Stimulated activated CD4-positive, alpha-beta T cell treated with anti-CD3 and anti-CD28 coated beads, Interleukin-1b, Interleukin-23, amount 100 ng/mL, for 48 hours (primary cell): ENCODE measurements around the gene MS4A8.
"Not testable (repeated sequence)": the region's sequence is repeated elsewhere in the genome, so short reads cannot be mapped to it uniquely, and the experiment has no call there.

Source experiments
- DNase-seq: peaks from one replicate; pipeline ENCODE4 v3.0.0-alpha.2; 2020

MS4A8 gene

GRCh38 chr11:60725592-60725991 lies 26.2 kb downstream of the MS4A8 start:
- DNase-seq = no peak

- no peak for DNase-seq
These were observed 32.2 kb downstream of the MS4A8 start for GRCh38 chr11:60731586-60731985.

- no peak for DNase-seq
These were observed 34.9 kb downstream of the MS4A8 start for GRCh38 chr11:60734279-60734678.

- DNase-seq = no peak
These were observed 39.7 kb downstream of the MS4A8 start for GRCh38 chr11:60739114-60739513.

GRCh38 chr11:60740573-60740972 lies 41.2 kb downstream of the MS4A8 start:
- no peak for DNase-seq

- DNase-seq = no peak
These were observed 42.0 kb downstream of the MS4A8 start for GRCh38 chr11:60741421-60741820.

GRCh38 chr11:60743058-60743457 lies 43.6 kb downstream of the MS4A8 start:
- no peak for DNase-seq

GRCh38 chr11:60744114-60744513 lies 44.7 kb downstream of the MS4A8 start:
- DNase-seq = no peak

- no peak for DNase-seq
These were observed 48.0 kb downstream of the MS4A8 start for GRCh38 chr11:60747359-60747873.

GRCh38 chr11:60748225-60748624 lies 48.8 kb downstream of the MS4A8 start:
- no peak for DNase-seq

- DNase-seq = no peak
These were observed 49.4 kb downstream of the MS4A8 start for GRCh38 chr11:60748821-60749220.

GRCh38 chr11:60750911-60751310 lies 51.5 kb downstream of the MS4A8 start:
- DNase-seq = no peak

- no peak for DNase-seq
These were observed 53.9 kb downstream of the MS4A8 start for GRCh38 chr11:60753309-60753708.

GRCh38 chr11:60754887-60755286 lies 55.5 kb downstream of the MS4A8 start:
- DNase-seq = no peak

- DNase-seq = no peak
These were observed 57.1 kb downstream of the MS4A8 start, which contains the start of gene MS4A15 for GRCh38 chr11:60756307-60757032. TSS of gene MS4A15 (plus strand) at chr11:60756867. CDS start at chr11:60763734, 6,867 bp downstream.

GRCh38 chr11:60757231-60757800 lies 57.9 kb downstream of the MS4A8 start:
- no peak for DNase-seq

GRCh38 chr11:60758671-60759070 lies 59.3 kb downstream of the MS4A8 start:
- DNase-seq = not testable (repeated sequence)

- not testable (repeated sequence) for DNase-seq
These were observed 60.2 kb downstream of the MS4A8 start for GRCh38 chr11:60759438-60760225.

GRCh38 chr11:60761436-60762190 lies 62.2 kb downstream of the MS4A8 start:
- DNase-seq = no peak

GRCh38 chr11:60762851-60763691 lies 63.7 kb downstream of the MS4A8 start:
- no peak for DNase-seq

GRCh38 chr11:60763692-60764369 lies 64.4 kb downstream of the MS4A8 start:
- DNase-seq = no peak
